WI38 (cell line): Measurements from ENCODE around the gene RNF207.

Source experiments
- H3K4me3 ChIP-seq: 2 replicates; pipeline ENCODE4 v1.5.1; 2011; ENCODE audit warnings: low read depth, mild to moderate bottlenecking, control low read depth, low read length
- TF ChIP-seq, protein P1 (sequence below): IDR thresholded peaks from 2 replicates; pipeline ENCODE4 v1.5.1; 2012; ENCODE audit warnings: low read depth, mild to moderate bottlenecking, control low read depth, low read length

The RNF207 gene

GRCh38 chr1:6163973-6164617, 41.8 kb upstream of the RNF207 start:
- TF ChIP-seq, protein P1, sequence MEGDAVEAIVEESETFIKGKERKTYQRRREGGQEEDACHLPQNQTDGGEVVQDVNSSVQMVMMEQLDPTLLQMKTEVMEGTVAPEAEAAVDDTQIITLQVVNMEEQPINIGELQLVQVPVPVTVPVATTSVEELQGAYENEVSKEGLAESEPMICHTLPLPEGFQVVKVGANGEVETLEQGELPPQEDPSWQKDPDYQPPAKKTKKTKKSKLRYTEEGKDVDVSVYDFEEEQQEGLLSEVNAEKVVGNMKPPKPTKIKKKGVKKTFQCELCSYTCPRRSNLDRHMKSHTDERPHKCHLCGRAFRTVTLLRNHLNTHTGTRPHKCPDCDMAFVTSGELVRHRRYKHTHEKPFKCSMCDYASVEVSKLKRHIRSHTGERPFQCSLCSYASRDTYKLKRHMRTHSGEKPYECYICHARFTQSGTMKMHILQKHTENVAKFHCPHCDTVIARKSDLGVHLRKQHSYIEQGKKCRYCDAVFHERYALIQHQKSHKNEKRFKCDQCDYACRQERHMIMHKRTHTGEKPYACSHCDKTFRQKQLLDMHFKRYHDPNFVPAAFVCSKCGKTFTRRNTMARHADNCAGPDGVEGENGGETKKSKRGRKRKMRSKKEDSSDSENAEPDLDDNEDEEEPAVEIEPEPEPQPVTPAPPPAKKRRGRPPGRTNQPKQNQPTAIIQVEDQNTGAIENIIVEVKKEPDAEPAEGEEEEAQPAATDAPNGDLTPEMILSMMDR = no peak
- H3K4me3 ChIP-seq = no peak overlapping the region

- TF ChIP-seq, protein P1 = no peak
- no peak overlapping the region for H3K4me3 ChIP-seq
These were observed 40.9 kb upstream of the RNF207 start for GRCh38 chr1:6165027-6165426.

DNA sequence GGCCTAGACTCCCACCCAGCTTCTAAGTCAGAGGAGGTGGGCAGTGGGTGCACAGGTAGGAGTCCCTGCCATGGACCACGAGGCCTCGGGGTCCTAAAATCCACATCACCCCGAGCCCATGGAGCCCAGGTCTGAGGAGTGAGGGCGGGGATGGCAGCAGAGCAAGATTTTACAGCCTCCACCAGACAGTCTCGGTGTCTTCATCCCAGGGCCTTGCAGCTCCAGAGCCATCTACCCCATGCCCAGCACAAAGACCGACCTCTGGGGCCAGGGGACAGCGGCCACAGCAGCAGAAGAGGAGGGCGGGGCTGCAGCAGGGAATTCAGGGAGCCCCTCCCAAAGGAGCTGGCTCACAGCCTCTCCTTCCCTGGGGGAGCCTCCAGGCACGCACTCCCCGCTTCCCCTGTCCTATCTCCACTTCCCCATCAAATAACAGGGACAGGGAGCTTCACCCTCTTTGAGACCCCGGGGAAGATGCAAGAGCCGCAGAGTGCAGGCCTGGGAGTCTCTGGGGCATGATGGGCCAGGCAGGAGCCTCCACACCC, 40.4 kb upstream of the RNF207 start:
- TF ChIP-seq, protein P1 = no peak
- H3K4me3 ChIP-seq = no peak overlapping the region

DNA sequence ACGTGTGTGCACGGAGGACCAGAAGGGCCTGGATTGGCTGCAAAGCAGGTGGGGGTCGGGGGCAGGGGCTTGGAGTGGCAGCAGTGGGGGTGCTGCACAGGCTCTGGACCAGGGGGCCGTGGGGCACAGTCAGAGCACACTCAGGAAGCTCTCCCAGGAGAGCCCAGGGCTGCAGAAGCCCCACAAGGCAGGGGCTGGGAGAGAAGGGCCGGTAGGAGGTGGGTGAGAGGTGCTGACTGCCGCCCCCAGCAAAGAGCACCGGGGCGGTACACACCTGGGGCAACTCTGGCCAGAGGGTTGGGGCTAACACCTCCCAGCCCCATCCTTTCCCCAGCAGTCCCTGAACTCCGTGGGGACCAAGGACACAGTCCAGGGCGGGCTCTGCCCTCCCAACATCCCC, 39.7 kb upstream of the RNF207 start:
- H3K4me3 ChIP-seq = no peak overlapping the region
- TF ChIP-seq, protein P1 = no peak

DNA sequence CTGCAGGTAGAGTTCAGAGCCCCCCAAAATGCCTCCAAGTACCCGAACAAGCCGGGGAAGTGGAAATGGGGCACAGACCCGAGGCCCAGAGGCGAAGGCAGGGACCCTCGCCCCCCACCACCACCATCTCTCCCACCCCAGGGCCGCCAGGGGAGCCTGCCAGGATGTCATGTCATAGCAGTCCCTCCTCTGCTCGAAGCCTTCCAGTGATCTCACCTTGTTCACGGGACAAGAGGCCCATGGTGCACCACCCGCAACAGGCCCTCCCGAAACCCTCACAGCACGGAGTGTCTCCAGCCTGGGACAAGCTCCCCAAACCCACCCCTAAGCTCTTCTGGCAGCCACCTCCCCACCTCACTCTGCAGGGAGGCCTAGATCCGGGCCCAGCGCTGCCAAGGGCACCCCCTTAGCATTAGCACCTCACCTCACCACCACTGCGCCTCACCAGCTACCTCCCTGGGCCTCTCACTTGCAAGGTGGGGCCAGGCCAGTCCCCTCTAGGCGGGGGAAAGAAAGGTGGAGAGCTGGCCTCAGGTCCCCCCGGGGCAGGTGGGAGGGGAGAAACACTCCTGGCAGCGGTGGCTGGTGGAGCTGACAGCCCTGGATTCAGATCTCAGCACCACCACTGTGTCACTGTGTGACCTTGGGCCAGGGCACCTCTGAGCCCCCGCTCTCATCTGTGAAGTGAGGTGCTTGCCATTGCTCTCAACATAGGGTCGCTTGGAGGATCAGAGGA, 39.1 kb upstream of the RNF207 start:
- TF ChIP-seq, protein P1 = no peak

DNA sequence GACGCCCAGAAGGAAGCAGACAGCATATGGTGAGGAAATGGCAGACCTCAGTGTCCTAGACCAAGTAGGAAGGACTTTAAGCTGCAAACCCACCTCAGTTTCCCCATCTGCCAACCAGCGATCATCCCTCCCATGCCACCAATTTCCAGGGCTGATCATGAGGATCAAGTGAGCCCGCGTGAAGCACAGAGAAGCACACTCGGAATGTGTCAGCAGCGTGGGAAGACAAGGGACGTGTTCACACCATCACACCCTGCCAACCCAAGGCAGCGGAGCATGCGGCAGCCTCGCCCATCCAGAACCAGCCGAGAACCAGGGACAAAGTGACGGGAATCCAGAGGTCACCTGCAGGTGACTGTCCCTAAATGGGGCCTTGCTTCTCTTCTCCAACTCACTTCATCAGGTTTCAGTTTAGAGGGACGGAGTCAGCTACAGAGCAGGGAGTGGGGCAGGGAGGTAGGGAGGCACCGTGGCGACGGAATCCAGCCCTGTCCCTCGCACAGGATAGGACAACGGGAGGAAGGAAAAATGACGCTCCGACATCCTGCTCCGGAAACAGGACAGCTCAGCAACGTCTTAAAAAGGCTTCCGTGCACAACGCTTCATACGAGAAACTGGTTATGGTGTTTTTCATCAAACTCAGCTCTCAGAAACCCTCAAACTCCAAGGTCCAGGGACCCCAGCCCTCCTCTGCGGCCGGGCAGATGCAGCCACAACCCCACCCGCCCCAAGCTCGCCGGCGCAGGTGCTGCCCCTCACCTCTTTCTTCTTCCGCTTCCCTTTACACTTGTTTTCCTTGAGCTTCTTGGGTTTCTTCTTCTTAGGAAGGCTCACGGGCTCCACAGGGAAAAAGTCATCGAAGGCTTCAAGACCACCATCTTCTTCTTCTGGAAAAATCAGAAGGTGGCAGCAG, 38.3 kb upstream of the RNF207 start:
- TF ChIP-seq, protein P1 = no peak
- no peak overlapping the region for H3K4me3 ChIP-seq

More for the DNA sequence above, 39.1 kb upstream of the RNF207 start:
- no peak overlapping the region for H3K4me3 ChIP-seq
